HepG2 (cell line): ENCODE data around the gene WDR62.

Experiments
- ATF6 ChIP-seq: sonication (generic); formaldehyde crosslinking; conservative IDR thresholded peaks from 2 replicates; pipeline ENCODE4 v1.4.0; 2020; ENCODE audit warnings: missing genetic modification reagents
- CTCF ChIP-seq: sonication (generic); formaldehyde crosslinking; IDR thresholded peaks from 2 replicates; pipeline ENCODE4 v1.5.0; 2020; ENCODE audit warnings: mild to moderate bottlenecking, missing genetic modification reagents, moderate library complexity
- JUN ChIP-seq: sonication (generic); formaldehyde crosslinking; IDR thresholded peaks from 2 replicates; pipeline ENCODE4 v1.4.0; 2020; ENCODE audit warnings: mild to moderate bottlenecking, missing genetic modification reagents
- MXI1 ChIP-seq: IDR thresholded peaks from 3 replicates; pipeline ENCODE4 v1.6.1; 2012; ENCODE audit warnings: low read depth, low read length, inconsistent platforms, borderline replicate concordance
- MYNN ChIP-seq: sonication (generic); formaldehyde crosslinking; IDR thresholded peaks from 2 replicates; pipeline ENCODE4 v1.4.0; 2020; ENCODE audit warnings: mild to moderate bottlenecking, low read depth, missing genetic modification reagents
- ZNF75D ChIP-seq: sonication (generic); formaldehyde crosslinking; IDR thresholded peaks from 2 replicates; pipeline ENCODE4 v1.8.1; 2023; ENCODE audit warnings: missing genetic modification reagents, mild to moderate bottlenecking, borderline replicate concordance
- ZNF784 ChIP-seq: sonication (generic); formaldehyde crosslinking; IDR thresholded peaks from 2 replicates; pipeline ENCODE4 v1.5.1; 2020; ENCODE audit warnings: missing genetic modification reagents, mild to moderate bottlenecking, borderline replicate concordance

- no peak for TF ChIP-seq JUN
- no peak for TF ChIP-seq MXI1
- TF ChIP-seq MYNN (CRISPR knock-in tag) = no peak
- no peak for TF ChIP-seq ZNF784 (CRISPR knock-in tag)
- no peak for TF ChIP-seq ATF6 (CRISPR knock-in tag)
- TF ChIP-seq CTCF (CRISPR knock-in tag) = no peak
- no peak for TF ChIP-seq ZNF75D (CRISPR knock-in tag)
These were observed 45.8 kb downstream of the WDR62 start for GRCh38 chr19:36100476-36100875.
